Mesothelial cell of epicardium (in vitro differentiated cells): ENCODE data around the gene TXN2. TPM values are rescaled to one million over a fixed set of nuclear protein-coding genes. Genes with fewer than 3 reads are reported as not detected.
A peak's percentile ranks its signal among the peaks of the same experiment; 100 is the strongest.
"Not testable (repeated sequence)": the region's sequence is repeated elsewhere in the genome, so short reads cannot be mapped to it uniquely, and the experiment has no call there.

Source experiments
- DNase-seq, 2 experiments: peaks; one replicate each; pipeline ENCODE4 v3.0.0; 2021; ENCODE audit warnings: low spot score in 2 of 2; ENCODE audit not compliant: unreplicated experiment in 2 of 2
- H3K27ac Mint-ChIP-seq: 2 replicates; pipeline ENCODE4 v1.8.0; 2021; ENCODE audit warnings: mixed read lengths
- H3K27me3 Mint-ChIP-seq: 2 replicates; pipeline ENCODE4 v1.8.0; 2021; ENCODE audit warnings: low read depth, mixed read lengths
- H3K36me3 Mint-ChIP-seq: 2 replicates; pipeline ENCODE4 v1.8.0; 2021; ENCODE audit warnings: mixed read lengths
- H3K4me1 Mint-ChIP-seq: 2 replicates; pipeline ENCODE4 v1.8.0; 2021; ENCODE audit warnings: mixed read lengths
- H3K4me3 Mint-ChIP-seq: 2 replicates; pipeline ENCODE4 v1.8.0; 2021; ENCODE audit warnings: mild to moderate bottlenecking, moderate library complexity, mixed read lengths
- H3K9me3 Mint-ChIP-seq: 2 replicates; pipeline ENCODE4 v1.8.0; 2021; ENCODE audit warnings: mixed read lengths
- total RNA-seq: library from RNA; stranded (reverse); gene quantifications from 3 replicates; pipeline ENCODE4 v1.2.1, GENCODE V29; 2021
- TF ChIP-seq, protein P1 (sequence below): fragments of 200-600 bp; sonication (generic); IDR thresholded peaks from one replicate; pipeline ENCODE4 v1.5.0; 2021; ENCODE audit warnings: antibody characterized with exemption; ENCODE audit not compliant: unreplicated experiment

TXN2 gene
- total RNA-seq, 1 donor from 2014 or later, result 59.1 TPM

DNA sequence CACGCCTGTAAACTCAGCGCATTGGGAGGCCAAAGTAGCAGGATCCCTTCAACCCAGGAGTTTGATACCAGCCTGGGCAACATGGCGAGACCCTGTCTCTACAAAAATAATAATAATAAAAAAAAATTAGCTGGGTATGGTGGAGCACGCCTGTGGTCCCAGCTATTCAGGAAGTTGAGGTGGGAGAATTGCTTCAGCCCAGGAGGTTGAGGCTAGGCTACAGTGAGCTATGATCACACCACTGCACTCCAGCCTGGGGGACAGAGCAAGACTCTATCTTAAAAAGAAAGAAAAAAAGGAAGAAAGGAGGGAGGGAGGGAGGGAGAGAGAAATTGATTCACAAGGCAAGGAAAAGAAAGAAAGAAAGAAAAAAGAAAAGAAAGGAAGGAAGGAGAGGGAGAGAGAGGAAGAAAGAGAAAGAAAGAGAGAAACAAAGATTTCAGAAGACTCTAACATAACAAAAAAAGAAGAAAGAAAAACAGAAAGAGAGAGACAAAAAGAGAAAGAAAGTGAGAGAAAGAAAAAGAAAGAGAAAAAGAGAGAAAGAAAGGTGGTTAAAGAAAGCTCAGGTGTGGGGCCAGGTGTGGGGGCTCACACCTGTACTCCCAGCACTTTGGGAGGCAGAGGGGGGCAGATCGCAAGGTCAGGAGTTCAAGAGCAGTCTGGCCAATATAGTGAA is 56.4 kb downstream of the TXN2 start:
- H3K9me3 Mint-ChIP-seq, result no peaks in the 10 kb centered on the region
- H3K4me3 Mint-ChIP-seq, result no peak overlapping the region
- no peaks in the 10 kb centered on the region for H3K27me3 Mint-ChIP-seq
- H3K4me1 Mint-ChIP-seq, result peaks cover 13% of the 10 kb centered on the region
- H3K27ac Mint-ChIP-seq, result peak overlapping the region; percentile 65
- H3K36me3 Mint-ChIP-seq, result no peaks in the 10 kb centered on the region
- no peak for DNase-seq
- TF ChIP-seq, protein P1, sequence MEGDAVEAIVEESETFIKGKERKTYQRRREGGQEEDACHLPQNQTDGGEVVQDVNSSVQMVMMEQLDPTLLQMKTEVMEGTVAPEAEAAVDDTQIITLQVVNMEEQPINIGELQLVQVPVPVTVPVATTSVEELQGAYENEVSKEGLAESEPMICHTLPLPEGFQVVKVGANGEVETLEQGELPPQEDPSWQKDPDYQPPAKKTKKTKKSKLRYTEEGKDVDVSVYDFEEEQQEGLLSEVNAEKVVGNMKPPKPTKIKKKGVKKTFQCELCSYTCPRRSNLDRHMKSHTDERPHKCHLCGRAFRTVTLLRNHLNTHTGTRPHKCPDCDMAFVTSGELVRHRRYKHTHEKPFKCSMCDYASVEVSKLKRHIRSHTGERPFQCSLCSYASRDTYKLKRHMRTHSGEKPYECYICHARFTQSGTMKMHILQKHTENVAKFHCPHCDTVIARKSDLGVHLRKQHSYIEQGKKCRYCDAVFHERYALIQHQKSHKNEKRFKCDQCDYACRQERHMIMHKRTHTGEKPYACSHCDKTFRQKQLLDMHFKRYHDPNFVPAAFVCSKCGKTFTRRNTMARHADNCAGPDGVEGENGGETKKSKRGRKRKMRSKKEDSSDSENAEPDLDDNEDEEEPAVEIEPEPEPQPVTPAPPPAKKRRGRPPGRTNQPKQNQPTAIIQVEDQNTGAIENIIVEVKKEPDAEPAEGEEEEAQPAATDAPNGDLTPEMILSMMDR, result no peak

DNA sequence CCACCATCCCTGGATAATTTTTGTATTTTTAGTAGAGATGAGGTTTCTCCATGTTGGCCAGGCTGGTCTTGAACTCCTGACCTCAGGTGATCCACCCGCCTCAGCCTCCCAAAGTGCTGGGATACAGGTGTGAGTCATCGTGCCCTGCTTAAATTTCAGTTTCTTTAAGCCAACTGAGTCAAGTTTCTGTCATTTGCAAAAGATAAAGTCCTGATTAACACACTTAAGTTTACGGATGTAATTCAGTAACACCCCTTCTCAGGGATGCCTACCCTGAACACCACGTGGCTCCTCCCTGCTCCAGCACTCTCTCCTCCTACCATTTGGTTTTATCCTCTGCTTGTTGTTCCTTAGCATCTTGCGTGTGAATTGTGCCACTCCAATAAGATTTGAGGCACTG is 57.0 kb downstream of the TXN2 start:
- not testable (repeated sequence) for DNase-seq, H3K27me3 Mint-ChIP-seq, H3K9me3 Mint-ChIP-seq, H3K27ac Mint-ChIP-seq, H3K36me3 Mint-ChIP-seq, H3K4me3 Mint-ChIP-seq
- H3K4me1 Mint-ChIP-seq, result peaks cover 15% of the 10 kb centered on the region

DNA sequence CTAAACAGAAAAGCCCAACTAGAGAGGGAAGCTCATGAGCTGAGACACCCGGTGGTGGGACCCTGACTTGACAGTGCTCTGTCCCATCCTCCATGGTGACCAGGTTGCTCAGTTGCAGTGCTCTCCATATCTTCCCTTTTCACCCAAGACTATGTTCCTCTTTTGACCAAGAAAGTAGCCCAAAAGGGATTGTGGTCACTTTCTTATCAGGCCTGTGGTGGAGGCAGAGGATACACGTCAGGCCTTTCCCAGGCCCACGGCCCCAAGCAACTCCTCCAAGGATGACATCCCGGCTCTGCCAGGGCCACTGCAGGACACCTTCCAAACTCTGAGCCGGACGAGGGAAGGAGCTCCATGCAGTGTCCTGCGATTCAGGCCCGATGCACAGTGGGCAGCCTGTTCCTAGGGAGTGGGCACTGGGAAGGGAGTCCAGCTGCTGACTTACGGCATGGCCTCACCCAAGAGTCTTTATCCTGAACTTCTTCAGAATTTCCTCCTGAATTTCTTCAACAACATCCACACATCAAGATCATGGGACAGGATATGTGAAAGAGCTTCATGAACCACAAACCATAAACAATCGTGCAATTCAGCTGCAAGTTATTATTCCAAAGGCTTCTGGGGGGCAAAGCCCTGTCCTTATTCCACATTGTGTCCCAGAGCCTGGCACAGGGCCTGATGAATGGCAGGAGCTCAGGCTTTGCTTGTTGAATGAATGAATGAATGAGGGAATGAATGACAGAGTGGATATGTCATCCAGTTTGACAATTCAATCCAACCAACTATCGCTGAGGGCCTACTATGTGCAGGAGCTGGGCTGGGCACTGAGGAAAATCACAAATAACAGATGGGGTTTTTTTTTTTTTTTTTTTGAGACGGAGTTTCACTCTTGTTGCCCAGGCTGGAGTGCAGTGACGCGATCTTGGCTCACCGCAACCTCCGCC is 57.7 kb downstream of the TXN2 start:
- H3K4me1 Mint-ChIP-seq, result peaks cover 19% of the 10 kb centered on the region
- no peak overlapping the region for H3K4me3 Mint-ChIP-seq
- no peak for DNase-seq
- no peak overlapping the region for H3K27ac Mint-ChIP-seq
- no peaks in the 10 kb centered on the region for H3K36me3 Mint-ChIP-seq
- H3K9me3 Mint-ChIP-seq, result no peaks in the 10 kb centered on the region
- H3K27me3 Mint-ChIP-seq, result no peaks in the 10 kb centered on the region
- TF ChIP-seq, protein P1, result no peak

DNA sequence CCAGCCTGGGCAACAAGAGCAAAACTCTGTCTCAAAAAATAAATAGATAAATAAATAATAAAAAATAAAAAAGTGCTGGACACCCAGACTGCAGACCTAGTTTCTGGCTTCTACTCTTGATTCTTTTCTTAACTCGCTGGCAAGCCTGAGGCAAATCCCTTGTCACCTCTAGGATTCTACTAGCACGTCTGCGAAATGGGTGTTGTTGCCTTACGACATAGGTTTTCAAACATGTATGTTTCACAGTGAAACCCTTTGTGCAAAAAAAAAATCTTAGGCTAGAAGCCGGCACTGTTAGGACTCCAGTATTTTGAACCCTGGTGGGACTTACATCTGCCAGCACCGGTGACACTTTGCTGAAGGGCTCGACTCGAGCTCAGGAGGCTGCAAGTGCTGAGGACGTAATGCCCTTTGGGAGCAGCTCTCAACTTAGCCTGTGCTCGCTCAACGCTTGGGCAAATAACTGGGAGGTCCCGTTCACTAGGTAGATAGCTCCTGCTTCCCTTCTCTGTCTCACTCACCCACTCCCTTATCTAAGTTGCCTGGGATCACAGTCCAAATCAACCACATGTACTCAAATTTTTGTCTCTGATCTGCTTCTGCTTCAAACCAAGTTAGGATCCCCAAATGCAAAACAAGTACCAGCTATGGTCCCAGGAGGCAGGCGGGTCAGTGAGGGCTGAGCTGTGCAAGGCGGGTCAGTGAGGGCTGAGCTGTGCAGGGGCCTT is 59.0 kb downstream of the TXN2 start:
- no peaks in the 10 kb centered on the region for H3K9me3 Mint-ChIP-seq
- peaks cover 19% of the 10 kb centered on the region for H3K4me1 Mint-ChIP-seq
- no peaks in the 10 kb centered on the region for H3K27me3 Mint-ChIP-seq
- no peak overlapping the region for H3K4me3 Mint-ChIP-seq
- peak overlapping the region; percentile 71 for H3K27ac Mint-ChIP-seq
- no peaks in the 10 kb centered on the region for H3K36me3 Mint-ChIP-seq
- no peak for DNase-seq
- TF ChIP-seq, protein P1, result no peak

DNA sequence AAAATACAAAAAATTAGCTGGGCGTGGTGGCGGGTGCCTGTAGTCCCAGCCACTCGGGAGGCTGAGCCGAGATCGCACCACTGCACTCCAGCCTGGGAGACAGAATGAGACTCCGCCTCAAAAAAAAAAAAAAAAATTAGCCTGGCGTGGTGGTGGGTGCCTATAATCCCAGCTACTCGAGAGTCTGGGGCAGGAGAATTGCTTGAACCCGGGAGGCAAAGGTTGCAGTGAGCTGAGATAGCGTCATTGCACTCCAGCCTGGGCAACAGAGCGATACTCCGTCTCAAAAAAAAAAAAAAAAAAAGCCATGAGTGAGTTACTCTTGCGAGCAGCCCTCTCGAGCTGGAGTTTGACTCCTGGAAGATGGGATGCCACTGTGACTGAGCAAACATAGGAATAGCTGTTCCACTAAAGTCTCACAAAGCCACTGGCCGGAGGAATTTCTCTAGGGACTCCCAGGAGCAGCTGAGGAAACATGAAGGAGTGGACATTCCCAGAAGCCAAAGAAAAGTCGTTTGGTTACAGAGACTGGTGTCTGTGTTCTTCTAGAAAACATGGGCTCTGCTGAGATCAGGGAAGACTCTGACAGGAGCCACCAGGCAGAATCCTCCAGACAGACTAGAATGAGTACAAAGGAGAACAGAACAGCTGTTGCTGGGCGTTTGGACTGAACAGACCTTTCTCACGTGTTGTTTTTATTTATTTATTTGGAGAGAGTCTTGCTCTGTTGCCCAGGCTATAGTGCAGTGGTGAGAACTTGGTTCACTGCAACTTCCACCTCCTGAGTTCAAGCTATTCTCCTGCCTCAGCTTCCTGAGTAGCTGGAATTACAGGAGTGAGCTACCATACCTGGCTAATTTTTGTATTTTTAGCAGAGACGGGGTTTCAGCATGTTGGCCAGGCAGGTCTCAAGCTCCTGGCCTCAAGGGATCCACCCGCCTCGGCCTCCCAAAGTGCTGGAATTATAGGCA is 61.2 kb downstream of the TXN2 start:
- H3K27ac Mint-ChIP-seq, result peak overlapping the region; percentile 82
- DNase-seq, result no peak
- H3K4me3 Mint-ChIP-seq, result no peak overlapping the region
- H3K4me1 Mint-ChIP-seq, result peaks cover 8% of the 10 kb centered on the region
- H3K9me3 Mint-ChIP-seq, result no peaks in the 10 kb centered on the region
- H3K27me3 Mint-ChIP-seq, result no peaks in the 10 kb centered on the region
- H3K36me3 Mint-ChIP-seq, result no peaks in the 10 kb centered on the region
- TF ChIP-seq, protein P1, result no peak
